ENCODE data around the gene PGAP6.

- no peak for TF ChIP-seq CTCF (IDR thresholded peaks at IDR 0.05; ENCODE audit: poor library complexity)
- no peak for TF ChIP-seq EZH2 (IDR thresholded peaks at IDR 0.05; ENCODE audit: borderline replicate concordance)
- TF ChIP-seq EZH2phosphoT487 (IDR thresholded peaks at IDR 0.05; ENCODE audit: low read depth, severe bottlenecking, unreplicated experiment): no peak
Measured at GRCh38 chr16:396605-397004, 14.8 kb upstream of the PGAP6 start.

Measured in hepatocyte (in vitro differentiated cells).